GM15510 (cell line): Measurements from ENCODE around the gene NKAIN2.

Source experiments
- POLR2A ChIP-seq: IDR thresholded peaks from 3 replicates; pipeline ENCODE4 v1.6.1; 2011; ENCODE audit warnings: borderline replicate concordance; ENCODE audit not compliant: insufficient read length; ENCODE audit errors: extremely low read depth

The NKAIN2 gene

DNA sequence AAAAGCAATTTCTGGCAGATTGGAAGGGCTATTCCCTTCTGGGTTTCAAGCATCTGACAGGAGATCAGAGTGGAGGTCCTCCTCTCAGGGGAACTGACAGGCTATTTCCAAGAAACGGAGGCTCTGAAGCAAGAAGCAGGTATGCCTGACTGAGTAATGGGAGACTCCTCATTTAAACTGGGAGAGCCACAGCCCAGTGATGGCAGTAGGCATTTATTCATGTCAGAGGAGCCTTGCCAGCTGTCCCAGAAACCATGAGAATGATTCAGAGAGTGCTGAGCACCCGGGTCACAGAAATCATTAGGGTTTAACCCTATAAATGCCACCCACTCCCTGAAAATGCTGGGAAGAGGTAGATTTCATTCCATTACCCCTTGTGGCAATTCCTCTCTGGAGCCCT, 911.1 kb downstream of the NKAIN2 start:
- TF ChIP-seq POLR2A: no peak

GRCh38 chr6:124719913-124720312, 916.2 kb downstream of the NKAIN2 start:
- TF ChIP-seq POLR2A: no peak

GRCh38 chr6:124721331-124721730, 917.7 kb downstream of the NKAIN2 start:
- no peak for TF ChIP-seq POLR2A

- TF ChIP-seq POLR2A: no peak
Observed at GRCh38 chr6:124722141-124722878, 918.6 kb downstream of the NKAIN2 start.

DNA sequence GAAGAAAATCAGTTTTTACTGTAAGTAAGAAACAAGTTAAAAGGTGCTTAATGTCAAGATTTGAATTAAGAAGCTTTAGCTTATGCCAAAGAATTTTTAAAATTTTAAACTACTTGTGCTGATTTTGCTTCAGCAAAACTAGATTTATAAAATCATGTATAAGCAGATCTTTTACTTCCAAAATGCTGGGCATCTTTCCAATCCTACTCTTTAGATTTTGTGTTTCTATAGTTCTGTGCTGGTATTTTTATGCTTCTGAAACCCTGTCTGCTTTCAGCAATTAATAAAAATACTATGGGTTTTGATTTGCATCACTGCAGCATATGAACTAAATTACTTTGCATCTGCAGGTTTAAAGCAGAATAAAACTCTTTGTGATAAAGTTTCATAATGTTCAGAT, 920.0 kb downstream of the NKAIN2 start:
- no peak for TF ChIP-seq POLR2A

DNA sequence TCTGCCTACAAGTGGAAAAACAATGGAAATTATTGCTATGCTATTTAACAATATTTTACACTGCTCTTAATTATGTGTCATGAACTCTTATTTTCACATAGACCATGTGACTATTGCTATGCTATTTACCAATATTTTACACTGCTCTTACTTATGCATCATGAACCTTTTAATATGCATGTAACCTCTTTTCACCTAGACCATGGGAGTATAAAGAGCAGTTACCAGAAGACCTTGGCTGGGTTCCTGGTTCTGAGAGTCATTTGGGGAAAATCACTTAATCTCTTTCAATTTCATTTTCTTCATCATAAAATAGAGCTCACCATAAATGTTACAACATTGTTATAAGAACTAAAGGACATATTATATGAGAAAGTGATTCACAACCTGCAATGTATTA, 934.8 kb downstream of the NKAIN2 start:
- TF ChIP-seq POLR2A: no peak

DNA sequence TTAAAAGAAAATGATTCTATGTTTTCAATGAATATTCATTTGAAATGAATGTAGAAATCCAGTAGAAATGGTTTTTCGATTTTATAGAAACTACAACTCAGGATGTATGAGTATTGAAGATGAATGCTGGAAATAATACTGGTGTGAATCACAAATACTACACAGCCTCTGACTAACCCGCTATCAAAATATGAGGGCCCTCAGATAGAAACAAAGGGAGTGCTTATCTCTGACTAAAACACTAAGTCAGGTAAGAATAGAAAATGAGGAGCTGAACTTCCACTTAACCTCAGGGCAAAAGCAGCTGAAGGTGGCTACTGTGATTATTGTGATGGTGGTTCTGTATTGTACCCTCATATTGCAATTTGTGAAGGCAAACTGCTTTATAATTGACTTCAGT, 937.7 kb downstream of the NKAIN2 start:
- no peak for TF ChIP-seq POLR2A

GRCh38 chr6:124742971-124743370, 939.3 kb downstream of the NKAIN2 start:
- no peak for TF ChIP-seq POLR2A

GRCh38 chr6:124743420-124743819, 939.8 kb downstream of the NKAIN2 start:
- TF ChIP-seq POLR2A: no peak

GRCh38 chr6:124747349-124747748, 943.7 kb downstream of the NKAIN2 start:
- TF ChIP-seq POLR2A: no peak

- no peak for TF ChIP-seq POLR2A
Observed at GRCh38 chr6:124748778-124749177, 945.1 kb downstream of the NKAIN2 start.

- no peak for TF ChIP-seq POLR2A
Observed at GRCh38 chr6:124753001-124753400, 949.3 kb downstream of the NKAIN2 start.

DNA sequence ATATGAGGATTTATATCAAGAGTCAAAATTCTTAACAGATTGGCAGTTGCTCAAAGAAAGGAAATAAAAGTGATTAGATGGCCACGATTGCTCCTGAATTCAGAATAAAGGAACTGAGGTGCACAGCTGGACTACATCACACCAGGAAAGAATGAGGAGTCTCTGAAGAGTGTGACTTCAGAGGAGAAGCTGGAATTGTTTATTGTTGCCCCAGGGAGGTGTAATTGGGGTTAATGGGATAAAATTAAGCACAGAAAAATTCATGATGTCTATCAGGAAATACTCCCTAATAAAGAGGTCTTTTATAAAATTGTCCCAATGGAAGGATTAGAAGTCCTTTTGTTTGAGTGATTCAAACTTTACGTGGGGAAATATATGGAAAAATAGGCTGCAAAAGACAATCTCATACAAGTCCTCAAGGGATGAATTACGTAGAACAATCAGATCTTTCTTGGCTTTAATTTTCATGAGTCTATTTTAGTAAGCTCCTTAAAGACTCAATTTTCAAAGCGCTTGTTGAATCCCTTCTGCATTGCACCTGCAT, 950.0 kb downstream of the NKAIN2 start:
- TF ChIP-seq POLR2A: no peak

- TF ChIP-seq POLR2A: no peak
Observed at GRCh38 chr6:124755321-124755720, 951.7 kb downstream of the NKAIN2 start.

GRCh38 chr6:124757560-124757959, 953.9 kb downstream of the NKAIN2 start:
- no peak for TF ChIP-seq POLR2A

DNA sequence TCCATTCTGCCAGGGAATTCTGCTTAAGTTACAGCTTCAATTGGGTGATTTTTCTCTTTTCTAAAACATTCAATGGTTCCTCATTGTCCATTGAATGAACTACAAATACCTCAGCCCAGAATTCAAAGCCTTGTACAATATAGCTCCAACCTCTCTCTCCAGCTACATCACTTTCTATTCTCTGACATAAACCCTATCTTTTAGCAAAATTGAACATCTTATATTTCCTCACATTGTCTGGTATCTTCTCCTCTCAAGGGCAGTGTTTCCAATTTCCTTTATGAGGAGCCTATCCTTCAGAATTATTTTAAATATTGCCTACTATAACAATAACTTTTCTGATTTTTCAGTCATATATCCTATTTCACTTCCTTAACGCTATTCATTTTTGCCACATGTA, 955.0 kb downstream of the NKAIN2 start:
- TF ChIP-seq POLR2A: no peak

GRCh38 chr6:124765280-124765679, 961.6 kb downstream of the NKAIN2 start:
- TF ChIP-seq POLR2A: no peak

DNA sequence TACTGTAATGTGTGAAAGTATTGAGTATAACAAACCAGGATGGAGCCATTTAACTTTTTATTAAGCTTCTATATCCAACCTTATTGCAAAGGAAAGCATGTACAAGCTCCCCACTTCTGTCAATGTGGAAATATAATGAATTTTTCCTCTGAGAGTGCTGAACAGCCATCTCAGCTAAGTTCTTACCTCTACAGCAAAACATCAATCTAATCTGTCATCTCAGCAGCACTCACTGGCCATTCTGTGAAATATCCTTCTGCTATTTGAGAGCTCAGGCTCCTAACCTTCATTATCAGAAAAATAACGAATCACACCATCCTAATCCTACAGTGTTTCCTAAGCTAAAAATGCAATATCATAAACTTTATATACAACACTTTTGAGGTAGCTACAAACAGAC, 964.6 kb downstream of the NKAIN2 start:
- no peak for TF ChIP-seq POLR2A
